Fibroblast of mammary gland (primary cell): ENCODE data around the gene ZDHHC14.

Experiments used
- DNase-seq: peaks from one replicate; pipeline ENCODE4 v3.0.0-alpha.2; 2010; ENCODE audit warnings: low read depth
- H3K4me3 ChIP-seq: 2 replicates; pipeline ENCODE4 v1.5.1; 2011; ENCODE audit warnings: low read depth, mild to moderate bottlenecking, low read length, moderate library complexity; ENCODE audit not compliant: control insufficient read depth
- TF ChIP-seq, protein P1 (sequence below): conservative IDR thresholded peaks from 2 replicates; pipeline ENCODE4 v1.5.1; 2011; ENCODE audit warnings: low read depth, low read length, inconsistent platforms; ENCODE audit not compliant: control insufficient read depth, insufficient read depth

ZDHHC14 gene

DNA sequence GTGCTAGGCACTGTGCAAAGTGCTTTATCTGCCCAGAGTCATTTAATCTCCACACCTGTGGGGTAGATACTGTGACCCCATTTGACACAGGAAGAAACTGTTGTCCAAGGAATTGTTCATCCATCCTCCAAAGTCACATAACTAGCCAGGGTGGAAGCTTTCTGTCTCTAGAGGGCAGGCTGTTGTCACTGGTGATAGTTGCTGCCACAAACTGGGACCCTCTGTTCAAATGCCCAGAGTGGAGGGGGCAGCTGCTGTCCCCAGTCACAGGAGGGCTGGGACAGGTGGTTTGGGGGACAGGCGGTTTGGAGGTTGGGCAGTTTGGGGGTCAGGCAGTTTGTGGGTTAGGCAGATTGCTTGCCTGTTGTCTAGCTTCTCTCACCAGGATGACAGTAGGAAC, 41.6 kb upstream of the ZDHHC14 start:
- TF ChIP-seq, protein P1, sequence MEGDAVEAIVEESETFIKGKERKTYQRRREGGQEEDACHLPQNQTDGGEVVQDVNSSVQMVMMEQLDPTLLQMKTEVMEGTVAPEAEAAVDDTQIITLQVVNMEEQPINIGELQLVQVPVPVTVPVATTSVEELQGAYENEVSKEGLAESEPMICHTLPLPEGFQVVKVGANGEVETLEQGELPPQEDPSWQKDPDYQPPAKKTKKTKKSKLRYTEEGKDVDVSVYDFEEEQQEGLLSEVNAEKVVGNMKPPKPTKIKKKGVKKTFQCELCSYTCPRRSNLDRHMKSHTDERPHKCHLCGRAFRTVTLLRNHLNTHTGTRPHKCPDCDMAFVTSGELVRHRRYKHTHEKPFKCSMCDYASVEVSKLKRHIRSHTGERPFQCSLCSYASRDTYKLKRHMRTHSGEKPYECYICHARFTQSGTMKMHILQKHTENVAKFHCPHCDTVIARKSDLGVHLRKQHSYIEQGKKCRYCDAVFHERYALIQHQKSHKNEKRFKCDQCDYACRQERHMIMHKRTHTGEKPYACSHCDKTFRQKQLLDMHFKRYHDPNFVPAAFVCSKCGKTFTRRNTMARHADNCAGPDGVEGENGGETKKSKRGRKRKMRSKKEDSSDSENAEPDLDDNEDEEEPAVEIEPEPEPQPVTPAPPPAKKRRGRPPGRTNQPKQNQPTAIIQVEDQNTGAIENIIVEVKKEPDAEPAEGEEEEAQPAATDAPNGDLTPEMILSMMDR: no peak
- no peak for DNase-seq
- H3K4me3 ChIP-seq: no peak overlapping the region

DNA sequence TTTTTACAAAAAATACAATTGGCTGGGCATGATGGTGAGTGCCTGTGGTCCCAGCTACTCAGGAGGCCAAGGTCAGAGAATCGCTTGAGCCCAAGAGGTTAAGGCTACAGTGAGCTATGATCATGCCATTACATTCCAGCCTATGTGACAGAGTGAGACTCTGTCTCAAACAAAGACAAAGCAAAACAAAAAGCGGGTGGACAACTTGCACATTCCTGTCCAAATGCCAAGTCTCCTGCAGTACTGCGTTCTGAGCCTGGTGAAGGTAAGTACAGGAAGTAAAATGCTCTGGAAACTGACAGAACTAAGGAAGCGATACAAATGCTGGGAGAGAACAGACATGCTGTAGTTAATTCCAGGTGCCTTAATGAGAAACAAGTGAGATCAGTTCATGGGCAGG, 37.3 kb upstream of the ZDHHC14 start:
- DNase-seq: no peak
- TF ChIP-seq, protein P1: no peak
- no peak overlapping the region for H3K4me3 ChIP-seq

DNA sequence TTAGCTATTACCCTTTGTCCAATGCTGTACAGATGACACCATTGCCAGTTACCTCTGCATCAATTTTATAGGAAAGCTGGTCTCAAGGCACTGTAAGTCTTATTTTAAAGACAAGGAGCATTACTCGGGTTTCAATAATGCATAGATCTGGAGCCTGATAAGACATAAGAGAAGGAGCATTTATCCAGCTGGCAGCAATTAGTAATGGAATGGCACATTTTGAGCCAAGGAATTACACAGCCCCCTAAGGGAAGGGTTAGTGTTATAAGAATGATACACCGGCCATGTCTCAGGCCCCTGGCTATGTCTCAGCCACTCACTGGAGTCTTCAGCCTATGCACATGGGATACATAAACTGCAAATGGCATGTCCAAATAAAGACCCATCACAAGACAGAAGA, 34.6 kb upstream of the ZDHHC14 start:
- TF ChIP-seq, protein P1: no peak
- no peak for DNase-seq
- no peak overlapping the region for H3K4me3 ChIP-seq

DNA sequence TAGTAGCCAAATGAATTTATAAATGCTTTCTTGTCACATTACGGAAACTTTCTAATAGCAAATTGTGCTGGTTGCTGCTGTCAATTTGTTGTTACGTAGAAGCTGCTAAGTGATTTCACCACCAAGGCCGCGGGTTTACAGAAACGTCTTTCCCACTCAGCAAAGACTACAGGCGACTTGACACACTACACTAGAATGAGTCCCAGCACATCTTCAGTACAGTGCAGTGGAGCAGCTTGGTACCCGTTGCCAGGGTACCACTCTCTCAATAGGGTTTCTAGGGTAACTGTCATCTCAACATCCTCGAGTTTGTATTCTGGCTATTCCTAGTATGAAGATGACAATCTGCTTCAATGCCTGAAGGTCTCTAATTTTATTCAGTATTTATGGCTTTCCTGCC, 22.7 kb upstream of the ZDHHC14 start:
- no peak for DNase-seq
- TF ChIP-seq, protein P1: no peak
- H3K4me3 ChIP-seq: no peak overlapping the region

DNA sequence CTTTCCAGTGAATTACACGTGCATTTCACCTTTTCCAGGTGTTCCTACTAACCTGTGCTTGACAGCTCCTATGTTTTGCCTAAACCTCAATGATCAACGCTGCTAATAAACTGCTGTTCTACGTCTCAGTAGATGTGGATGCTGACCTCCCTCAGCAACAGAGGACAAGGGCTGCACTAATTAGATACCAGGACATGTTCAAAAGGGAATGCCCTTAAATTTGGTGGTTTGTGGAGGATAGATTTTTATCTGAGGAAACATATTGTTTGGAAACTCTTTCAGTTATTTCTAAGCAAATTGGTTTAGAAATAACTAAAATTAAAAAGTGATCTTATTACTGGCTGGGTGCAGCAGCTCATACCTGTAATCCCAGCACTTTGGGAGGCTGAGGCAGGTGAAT, 19.1 kb upstream of the ZDHHC14 start:
- H3K4me3 ChIP-seq: no peak overlapping the region
- DNase-seq: no peak
- TF ChIP-seq, protein P1: no peak

DNA sequence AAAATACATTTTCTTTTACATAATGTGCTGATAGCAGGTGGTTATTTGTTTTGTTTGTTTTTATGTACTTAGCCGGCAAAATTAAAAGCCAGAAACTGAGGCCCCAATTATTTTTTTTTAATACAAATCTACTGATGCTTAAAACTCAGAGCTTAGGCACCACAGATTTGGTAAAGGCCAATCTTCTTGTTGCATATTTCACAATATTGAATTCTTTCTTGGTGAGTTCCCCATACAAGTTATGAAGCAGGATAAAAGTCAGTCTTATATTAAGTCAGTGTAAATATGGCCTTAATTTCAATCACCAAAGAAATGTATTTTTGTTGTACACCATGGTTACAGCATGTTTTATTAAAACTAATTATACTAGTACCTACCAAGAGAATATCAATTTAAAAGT, 16.3 kb upstream of the ZDHHC14 start:
- TF ChIP-seq, protein P1: no peak
- H3K4me3 ChIP-seq: no peak overlapping the region
- DNase-seq: no peak

DNA sequence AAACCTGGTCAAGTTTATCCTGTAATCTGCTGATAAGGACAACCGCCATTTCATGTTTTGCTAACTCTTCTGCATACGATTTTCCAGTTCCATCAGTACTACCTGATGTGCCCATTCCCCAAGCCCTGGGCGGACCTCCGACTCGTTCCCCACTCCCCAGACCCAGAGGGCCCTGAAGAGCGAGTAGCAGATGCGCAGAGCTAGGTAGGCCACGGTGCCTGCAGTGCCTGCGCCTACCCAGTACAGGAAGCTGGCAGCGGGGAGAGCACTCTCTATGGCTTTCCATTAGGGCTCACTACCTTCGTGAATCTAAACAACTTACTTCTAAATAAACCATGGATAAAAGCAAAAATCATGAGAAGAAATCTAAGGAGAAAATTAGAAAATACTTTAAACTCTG, 14.3 kb upstream of the ZDHHC14 start:
- no peak overlapping the region for H3K4me3 ChIP-seq
- no peak for DNase-seq
- TF ChIP-seq, protein P1: no peak
